GM19438 (cell line): ENCODE measurements around the gene GALNT18.

Experiments
- ATAC-seq: cut with Tn5 transposase; IDR thresholded peaks from one replicate; pipeline ENCODE4 v1.9.1; 2021; ENCODE audit warnings: low read depth; ENCODE audit not compliant: unreplicated experiment

Gene GALNT18

DNA sequence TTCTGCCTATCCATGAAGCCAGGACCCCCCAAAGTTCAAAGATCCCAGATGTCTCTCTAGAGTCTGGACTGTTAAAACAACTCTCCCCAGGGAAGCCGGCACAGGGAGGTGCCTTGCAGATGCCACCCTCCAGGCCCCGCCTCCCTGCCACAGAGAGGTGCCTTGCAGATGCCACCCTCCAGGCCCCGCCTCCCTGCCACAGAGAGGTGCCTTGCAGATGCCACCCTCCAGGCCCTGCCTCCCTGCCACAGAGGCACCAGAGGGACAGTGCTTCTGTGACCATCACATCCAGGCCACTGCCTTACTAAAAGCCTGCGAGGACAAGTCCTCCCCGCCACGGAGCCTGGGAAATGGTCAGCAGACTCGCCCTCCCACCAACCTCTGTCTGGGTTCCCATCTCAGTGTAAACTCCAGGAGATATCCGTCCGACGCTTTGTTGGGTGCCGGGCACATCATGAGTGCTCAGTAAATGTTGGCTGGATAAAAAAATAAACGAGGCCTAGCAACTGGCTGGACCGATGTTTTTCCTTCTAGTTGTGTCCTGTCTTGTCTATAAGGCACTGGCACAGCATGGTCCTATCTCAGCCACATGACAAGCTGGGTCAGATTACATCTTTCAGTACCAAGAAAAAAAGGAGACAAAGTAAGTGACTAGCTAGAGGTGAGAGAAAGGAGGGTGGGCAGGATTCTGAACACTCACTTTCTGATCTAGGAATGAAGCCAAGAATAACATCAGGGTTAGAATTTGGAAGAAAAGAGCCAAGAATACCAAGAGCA is 177.6 kb downstream of the GALNT18 start:
- no peak for ATAC-seq

DNA sequence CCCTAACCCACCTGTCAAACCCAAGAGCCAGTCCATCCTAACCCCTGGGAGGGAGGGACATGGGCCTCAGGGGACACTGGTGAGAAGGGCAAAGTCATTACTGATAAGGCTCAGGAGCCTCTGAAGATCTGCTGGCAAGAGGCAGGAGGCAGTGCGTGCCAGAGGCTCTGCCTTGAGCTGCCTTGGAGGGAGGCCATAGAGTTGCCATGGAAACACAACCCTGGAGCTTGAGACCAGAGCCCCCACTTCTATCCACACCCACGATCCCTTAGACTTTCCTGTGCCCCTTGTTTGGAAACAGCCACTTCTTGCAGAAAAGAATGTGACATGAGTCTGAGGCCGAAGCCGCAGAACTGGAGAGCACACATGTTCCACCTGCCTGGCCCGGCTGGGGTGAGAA is 179.0 kb downstream of the GALNT18 start:
- no peak for ATAC-seq

DNA sequence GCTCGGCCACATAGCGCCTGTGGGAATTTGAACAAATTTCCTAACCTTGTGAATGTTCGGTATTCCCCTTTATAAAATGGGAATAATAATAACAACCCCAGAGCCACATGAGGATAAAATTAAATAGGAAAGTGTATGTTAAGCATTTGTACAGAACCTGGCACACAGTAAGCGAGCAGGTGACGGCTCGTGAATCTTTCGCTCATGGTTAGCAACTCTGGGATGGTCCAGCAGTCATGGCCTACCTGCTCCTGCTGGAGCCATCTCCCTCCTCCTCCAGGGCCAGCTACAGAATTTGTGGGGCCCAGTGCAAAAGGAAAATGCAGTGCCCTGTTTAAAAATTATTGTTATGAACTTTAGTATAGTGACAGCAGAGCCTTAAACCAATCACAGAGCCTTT is 180.3 kb downstream of the GALNT18 start:
- no peak for ATAC-seq

DNA sequence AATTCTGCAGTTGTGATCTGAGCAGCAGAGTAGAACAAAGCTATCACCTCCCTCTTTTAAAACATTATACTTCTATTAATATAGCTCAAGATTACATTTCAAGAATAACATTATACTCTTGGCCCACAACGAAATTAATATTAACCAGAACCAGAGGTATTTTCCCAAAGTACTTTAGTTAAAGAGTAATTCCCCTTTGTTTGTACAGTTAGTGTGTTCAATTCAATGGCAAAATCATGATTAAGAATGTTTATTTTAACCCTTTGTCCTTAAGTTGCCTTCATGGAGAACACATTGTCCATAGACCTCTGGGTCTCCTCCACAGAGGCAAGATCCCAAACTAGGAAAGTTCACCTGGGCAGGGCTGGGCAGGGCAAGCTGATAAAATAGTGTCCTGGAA is 180.7 kb downstream of the GALNT18 start:
- ATAC-seq: no peak

DNA sequence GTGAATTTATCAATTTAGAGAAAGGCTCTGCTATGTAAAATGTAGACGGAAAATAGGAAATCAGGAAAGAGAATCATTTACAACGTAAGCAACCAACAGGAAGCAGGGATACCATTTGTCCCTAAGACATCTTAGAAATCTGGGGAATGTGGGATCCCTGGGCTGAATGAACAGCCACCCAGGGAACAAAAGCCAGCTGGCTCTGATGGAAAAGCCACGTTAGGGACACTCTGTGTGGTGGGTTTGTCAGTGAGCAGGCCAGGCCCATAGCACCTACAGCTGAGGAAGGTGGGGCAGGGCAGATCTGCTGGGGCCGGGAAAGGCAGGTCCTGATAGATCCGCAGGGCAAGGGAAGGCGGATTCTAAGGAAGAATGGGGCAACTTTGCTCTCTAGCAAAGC is 181.7 kb downstream of the GALNT18 start:
- ATAC-seq: no peak

DNA sequence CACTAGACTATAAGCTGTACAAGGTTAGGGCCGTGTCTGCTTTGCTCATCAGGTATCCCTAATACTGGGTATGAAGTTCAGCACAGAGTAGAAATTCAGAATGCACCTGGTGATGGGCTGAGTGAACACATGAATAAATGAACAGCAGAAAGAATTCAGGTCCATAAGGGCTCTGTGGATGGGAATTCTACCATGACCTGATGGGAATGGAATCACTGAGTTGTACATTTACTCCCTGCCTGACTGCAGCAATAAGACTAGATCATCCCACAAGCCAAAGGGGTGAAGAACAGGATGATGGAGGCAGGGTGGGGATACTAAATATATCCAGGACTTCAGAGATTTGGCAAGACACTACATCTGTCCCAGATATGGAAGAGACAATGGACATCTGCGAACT is 182.2 kb downstream of the GALNT18 start:
- ATAC-seq: no peak

DNA sequence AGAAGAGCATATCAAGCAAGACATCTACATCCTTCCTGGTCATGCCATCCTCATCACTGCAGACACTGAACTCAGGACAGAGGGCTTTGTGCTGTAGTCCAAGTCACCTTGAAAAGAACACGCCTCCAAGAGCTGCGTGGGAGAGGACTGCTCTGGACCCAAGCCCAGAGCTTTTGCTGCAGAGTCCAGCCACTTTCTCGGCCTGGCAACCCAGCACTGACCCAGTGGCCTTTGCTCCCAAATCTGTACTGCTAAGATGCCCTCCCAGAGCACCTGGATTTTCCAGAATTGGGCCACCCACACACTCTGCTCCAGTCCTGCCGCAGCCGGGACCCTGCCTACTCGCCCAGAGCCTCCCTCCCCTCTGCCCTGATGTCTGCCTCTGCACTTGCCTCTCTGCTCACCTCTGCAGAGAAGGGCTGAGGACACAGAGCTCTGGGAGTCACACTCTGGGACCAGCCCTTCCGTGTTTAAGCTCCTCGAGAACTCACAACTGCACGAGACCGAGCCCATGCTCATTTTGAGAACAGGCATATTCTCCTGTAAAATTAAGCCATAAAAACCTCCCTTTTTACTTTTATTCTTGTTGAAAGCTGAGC is 185.0 kb downstream of the GALNT18 start:
- ATAC-seq: no peak

DNA sequence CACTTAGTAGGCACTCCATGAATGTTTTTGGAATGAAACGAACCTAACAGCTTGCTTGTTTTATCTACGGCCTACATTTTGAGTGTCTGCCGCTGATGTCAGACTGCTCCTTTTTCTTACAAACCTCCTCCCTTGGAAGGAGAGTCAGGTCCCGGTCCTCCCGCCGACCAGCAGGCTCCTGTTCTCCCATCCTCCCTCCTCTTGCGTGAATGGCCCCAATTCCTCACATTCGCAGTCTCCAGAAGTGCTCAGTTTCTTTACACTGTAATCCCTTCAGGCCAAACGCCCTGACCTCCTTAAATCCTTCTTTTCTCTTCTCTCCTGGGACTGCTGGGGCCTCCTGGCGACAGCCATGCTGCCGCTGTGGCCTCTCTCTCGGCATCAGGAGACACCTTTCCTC is 186.2 kb downstream of the GALNT18 start:
- ATAC-seq: no peak

DNA sequence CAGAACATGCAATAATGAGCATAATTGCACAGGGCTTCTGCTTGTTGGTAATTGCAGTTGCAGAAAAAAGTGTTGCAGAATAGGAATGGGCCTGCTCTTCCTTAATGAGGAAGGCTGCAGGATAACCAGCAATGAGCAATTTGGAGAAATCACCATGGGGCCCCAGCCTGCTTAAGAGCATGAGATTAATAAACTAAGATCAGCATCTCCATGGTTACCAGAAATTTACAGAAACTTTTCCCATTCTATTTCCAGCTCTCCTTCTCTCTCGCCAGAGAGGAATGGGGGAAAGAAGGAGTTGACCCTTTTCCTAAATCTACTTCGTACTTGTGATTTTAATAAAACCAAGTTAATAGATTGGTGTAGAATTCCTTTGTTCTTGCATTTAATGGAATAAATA is 187.8 kb downstream of the GALNT18 start:
- no peak for ATAC-seq

DNA sequence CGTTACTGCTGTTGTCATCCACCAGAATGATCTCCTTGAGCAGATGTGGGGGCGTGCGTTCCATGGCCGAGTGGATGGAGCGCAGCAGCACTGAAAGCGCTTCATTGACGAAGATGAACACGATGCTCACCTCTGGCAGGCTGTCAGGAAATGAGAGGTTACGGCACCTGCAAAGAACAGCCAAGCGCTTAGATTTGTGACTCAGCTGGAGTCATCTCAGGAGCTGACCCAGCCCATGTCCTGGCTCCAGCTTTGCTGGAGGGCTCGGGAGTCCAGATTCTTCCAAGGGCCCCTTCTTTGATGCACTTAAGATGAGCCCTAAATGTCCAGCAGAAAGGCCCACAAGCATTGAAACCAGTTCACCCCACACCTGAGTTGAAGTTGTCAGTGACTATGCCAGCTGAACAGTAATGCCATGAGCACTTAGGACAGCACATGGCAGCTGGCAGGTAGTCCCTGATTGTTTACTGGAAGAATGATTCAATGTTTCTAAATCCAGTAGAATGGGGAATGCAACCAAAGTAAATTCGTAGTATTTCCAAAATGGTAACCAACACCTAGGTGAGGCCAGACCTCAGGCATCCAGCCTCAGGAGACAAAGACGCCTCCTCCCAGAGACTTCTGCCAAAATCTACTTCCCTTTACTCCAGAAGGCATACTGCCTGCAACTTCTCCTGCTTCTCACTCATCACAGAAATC is 189.0 kb downstream of the GALNT18 start:
- ATAC-seq: no peak

DNA sequence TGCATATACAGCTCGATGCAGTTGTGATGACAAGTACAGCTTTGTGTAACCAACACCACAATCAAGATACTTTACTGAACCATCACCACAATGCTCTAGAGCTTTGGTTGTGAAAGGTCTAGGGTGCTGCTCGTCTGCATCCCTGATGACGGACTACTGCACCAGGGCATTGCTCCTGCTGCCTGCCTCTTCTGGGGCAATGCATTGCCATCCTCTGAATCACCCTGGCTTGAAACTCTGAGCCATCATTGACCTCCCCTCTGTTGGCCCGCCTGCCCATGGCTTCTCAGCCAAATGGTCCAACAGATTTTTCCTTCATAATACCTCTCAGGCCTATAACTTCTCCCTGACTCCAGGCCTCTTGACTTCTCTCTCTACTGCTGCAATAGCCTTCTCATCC is 191.4 kb downstream of the GALNT18 start:
- no peak for ATAC-seq

DNA sequence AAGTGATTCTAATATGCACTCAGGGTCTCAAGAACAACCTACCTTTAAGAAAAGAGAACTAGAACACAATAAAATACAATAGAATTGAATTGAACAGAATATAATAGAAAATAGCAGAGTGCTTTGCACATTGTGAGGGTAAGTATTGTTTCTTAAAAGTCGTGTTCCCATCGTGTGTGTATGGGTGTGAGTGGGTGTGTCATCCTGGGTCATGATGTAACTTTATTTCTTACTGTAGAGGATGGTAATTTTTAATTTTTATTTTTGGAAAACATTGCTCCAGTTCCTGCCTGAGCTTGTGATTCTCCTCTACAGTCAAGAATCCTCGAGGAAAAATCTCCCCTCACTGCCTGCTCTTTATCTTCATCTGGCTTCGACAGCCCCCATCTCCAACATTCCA is 193.1 kb downstream of the GALNT18 start:
- ATAC-seq: no peak

DNA sequence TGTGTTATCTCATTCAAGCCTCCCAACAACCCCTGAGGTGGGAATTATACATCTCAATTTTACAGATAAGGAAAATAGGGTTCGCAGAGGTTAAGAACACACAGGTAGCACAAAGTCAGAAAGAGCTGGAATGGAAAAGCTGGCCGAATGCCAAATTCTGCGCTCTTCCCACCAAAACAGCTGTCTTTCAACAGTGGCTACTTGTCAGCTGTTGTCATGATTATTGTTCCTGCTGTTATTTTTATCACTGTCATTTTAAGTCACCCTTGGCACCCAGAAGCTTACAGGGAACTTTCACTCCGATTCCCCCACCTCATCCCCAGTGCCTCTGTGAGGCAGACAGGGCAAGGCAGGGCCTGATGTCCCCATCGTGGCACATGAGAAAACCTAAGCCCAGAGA is 194.3 kb downstream of the GALNT18 start:
- ATAC-seq: no peak

DNA sequence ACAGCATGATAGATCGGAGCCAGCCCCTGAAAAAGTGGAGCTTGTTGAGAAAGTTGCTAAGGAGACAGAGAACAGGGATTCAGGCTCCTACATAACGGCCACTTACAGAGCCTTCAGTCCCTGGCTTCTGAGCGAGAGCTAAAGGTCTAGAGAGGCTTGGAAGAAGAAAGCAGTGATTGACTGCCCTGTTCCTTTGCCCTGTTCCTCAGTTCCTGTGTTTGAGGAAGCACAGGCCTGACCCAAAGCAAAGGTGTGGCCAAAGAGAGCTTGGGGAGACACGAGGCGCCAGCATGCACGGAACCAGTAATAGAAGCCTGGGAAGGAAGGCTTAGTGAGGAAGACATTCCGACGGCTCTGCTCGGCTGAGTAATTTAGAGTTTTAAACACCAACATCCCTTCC is 194.7 kb downstream of the GALNT18 start:
- no peak for ATAC-seq

DNA sequence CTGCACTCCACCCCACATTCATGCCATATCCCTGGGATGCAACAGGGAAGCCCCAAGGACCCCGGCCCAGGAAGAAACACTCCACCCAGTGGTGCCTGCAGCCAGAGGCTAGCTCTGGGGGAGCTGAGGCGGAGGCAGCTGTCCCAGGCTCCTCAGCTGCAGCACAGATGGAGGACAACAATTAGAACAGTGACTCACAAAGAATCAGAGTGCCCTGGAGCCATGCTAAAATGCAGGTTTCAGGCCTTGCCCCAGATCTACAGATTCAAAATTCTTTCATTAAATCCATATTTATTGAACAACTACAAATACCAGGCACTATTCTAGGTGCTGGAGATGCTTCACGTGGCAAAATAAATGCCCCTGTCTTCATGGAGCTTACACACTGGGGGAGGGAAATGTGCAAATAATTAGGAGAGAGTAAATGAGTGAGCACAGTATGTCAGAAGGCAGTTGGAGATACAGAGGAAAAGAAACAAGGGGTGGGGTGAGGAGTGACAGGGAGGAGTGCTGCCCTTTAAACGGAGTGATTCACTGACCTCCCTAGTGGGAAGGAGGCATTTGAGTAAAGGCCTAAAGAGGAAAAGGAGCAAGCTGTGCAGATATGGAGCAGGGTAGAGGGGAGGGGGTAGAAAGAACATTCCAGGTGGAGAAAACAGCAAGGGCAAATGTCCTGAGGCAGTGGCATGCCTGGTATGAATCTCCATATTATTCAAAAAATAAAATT is 195.4 kb downstream of the GALNT18 start:
- ATAC-seq: no peak

DNA sequence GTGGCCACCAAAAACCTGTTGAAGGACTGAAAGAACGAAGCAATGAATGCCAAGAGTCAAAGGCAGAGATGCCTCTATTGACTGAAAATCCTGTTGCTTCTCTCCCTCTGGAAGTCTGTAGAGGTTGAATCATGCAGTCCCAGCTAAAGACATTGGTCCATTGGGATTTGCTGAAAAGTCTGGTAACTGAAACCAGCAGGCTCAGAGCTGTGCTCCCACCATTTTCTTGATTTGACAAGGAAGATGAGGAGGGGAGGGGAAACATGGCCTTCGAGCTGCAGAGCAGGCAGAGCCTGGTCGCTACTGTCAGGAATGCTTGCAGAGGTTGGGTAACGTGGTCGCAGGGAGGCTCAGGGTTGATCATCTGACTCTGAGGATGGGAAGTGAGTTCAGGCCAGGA is 196.0 kb downstream of the GALNT18 start:
- no peak for ATAC-seq

DNA sequence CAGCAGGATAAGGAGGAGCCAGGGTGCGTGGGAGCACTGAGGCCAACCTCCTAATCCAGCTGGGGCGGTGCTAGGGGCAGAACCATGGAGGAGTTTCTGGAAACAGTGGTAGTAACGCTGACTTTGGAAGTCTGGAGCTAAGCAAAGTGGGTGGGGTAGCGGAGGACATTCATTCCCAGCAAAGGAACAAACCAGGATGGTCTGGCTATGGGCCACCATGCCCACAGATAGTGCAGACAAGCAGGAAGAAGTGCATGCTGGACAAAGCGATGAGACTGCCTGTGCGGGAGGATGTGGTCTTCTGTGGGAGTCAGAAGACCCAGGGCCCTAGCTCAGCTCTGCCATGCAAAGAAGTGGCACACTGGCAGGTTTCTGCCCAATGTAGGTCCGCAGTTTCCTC is 197.1 kb downstream of the GALNT18 start:
- ATAC-seq: no peak

DNA sequence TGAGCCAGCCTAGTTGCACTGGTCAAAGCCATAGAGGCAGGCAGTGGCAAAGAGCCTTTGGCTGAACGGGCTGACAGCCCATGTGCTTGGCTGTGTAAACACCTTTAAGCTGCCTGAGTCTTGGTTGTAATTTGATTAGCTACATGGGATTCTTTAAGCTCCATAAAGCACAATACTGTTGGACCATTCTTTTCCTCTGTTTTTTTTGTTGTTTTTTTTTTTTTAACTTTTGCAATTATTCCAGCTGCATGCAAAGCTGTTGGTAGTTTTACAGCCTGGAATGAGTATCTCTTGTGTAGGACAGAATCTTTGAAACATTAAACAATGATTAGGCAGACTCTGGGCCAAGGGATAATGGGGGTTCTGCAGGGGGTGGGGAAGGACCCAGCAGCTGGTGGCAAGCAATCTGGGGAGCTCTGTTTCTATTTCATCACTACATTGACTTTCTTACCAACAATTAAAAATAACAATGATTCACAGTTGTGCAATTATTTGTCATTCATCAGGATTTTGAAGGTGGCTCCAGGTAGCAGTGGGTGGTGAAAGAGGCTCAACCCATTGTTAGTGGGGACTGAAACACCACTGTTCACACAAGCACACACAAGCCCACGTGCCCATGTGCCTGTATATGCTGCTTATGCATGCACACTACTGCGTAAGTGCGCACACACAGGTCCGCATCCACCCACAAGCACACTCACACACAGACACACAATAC is 199.2 kb downstream of the GALNT18 start:
- ATAC-seq: no peak

DNA sequence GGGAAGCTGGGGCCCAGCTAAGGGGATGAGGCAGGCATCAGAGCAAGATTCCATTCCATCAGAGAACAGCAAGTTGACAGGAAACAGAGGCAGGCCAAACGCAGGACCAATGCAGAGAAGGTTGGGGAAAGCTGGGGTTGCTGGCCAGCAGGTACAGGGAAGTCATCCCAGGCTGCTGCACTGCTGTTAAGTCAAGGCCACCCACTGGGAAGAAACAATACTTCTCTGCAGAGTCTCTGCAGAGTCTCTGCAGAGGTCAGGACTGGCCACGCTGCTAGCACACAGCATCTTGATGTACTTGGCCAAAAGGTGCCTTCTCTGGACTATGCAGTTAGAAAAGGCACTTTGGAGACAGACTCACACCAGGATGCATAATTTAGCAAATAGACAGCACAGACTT is 200.3 kb downstream of the GALNT18 start:
- no peak for ATAC-seq

DNA sequence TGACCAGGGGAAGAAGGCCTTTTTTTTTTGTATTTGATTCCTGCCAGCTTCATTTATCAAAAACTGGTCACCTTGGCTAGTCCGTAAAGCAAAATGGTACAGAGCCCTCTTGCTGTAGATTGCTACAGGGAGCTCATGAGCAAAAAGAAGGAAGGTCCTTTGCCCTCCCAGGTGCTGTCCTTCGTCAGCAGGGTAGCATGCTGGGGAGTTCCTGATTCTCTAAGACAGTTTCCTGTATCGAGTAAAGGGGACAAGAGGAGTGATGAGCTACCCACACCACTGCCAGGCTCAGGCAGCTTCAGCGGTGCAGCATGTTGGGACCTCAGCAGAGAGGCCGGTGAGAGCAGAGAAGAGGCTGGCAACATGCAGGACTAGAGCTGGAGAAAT is 200.9 kb downstream of the GALNT18 start:
- no peak for ATAC-seq
